Activated B cell treated with CpG ODN at 0.5 μM for 24 hours (primary cell): Measurements from ENCODE around the gene SIDT1. TPM values are rescaled to one million over a fixed set of nuclear protein-coding genes. Genes with fewer than 3 reads are reported as not detected.

ENCODE experiments used
- ATAC-seq: fragments of 200-7000 bp; cut with Tn5 transposase; one replicate; pipeline ENCODE4 v1.10.0; 2021; ENCODE audit warnings: low read depth, mild to moderate bottlenecking, moderate library complexity
- CTCF ChIA-PET: fragments of 350-600 bp; sonication (Branson Sonifier 250); formaldehyde crosslinking; loops from one replicate; lab custom pipeline; 2021; ENCODE audit warnings: antibody characterized with exemption; lab: Charles Lee
- POLR2A ChIA-PET: fragments of 350-600 bp; sonication (Branson Sonifier 250); formaldehyde crosslinking; loops from one replicate; lab custom pipeline; 2021; ENCODE audit warnings: antibody characterized with exemption; lab: Charles Lee
- DNase-seq: peaks from one replicate; pipeline ENCODE4 v3.0.0; 2022
- H3K27ac Mint-ChIP-seq: one replicate; pipeline ENCODE4 v1.8.0; 2020; ENCODE audit warnings: mixed read lengths
- H3K27me3 Mint-ChIP-seq: one replicate; pipeline ENCODE4 v1.8.0; 2021; ENCODE audit warnings: mixed read lengths
- H3K36me3 Mint-ChIP-seq: one replicate; pipeline ENCODE4 v1.8.0; 2021; ENCODE audit warnings: low read depth, mixed read lengths
- H3K4me1 Mint-ChIP-seq: one replicate; pipeline ENCODE4 v1.8.0; 2021; ENCODE audit warnings: mixed read lengths
- H3K4me3 Mint-ChIP-seq: one replicate; pipeline ENCODE4 v1.8.0; 2020; ENCODE audit warnings: mild to moderate bottlenecking, mixed read lengths
- H3K9me3 Mint-ChIP-seq: one replicate; pipeline ENCODE4 v1.8.0; 2020; ENCODE audit warnings: mixed read lengths
- intact Hi-C: fragments of 100-400 bp; cut with micrococcal nuclease; formaldehyde crosslinking; loops from one replicate; pipeline ENCODE4 v1.15.1; 2024
- total RNA-seq: library from RNA; stranded (reverse); gene quantifications from 2 replicates; pipeline ENCODE4 v1.2.3, GENCODE V29; 2022
- TF ChIP-seq, protein P1 (sequence below): fragments of 200-600 bp; IDR thresholded peaks from one replicate; pipeline ENCODE4 v1.8.0; 2022; ENCODE audit warnings: antibody characterized with exemption, mild to moderate bottlenecking

Gene SIDT1
- total RNA-seq, 1 donor from 2014 or later: 44.9 TPM

DNA sequence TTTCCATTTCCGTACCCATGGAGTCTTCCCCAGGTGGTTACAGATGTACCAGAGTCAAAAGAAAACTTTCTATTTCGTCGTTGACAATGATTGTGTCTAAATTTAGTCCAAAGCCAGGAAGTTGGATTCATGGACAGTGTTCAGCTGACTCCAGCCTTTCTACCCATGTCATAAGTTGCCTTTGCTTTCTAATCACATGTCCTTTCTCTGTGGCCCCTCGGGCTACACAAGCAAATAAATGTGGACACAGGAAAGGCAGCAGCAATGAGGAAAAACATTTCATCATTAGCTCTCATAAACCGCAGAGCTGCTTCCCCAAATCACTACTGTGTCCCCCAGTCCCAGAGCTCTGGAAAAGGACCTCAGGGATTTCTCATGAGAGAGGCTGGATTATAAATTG, 82.0 kb downstream of the SIDT1 start:
- DNase-seq (no peak), ATAC-seq (no peak)
- TF ChIP-seq, protein P1, sequence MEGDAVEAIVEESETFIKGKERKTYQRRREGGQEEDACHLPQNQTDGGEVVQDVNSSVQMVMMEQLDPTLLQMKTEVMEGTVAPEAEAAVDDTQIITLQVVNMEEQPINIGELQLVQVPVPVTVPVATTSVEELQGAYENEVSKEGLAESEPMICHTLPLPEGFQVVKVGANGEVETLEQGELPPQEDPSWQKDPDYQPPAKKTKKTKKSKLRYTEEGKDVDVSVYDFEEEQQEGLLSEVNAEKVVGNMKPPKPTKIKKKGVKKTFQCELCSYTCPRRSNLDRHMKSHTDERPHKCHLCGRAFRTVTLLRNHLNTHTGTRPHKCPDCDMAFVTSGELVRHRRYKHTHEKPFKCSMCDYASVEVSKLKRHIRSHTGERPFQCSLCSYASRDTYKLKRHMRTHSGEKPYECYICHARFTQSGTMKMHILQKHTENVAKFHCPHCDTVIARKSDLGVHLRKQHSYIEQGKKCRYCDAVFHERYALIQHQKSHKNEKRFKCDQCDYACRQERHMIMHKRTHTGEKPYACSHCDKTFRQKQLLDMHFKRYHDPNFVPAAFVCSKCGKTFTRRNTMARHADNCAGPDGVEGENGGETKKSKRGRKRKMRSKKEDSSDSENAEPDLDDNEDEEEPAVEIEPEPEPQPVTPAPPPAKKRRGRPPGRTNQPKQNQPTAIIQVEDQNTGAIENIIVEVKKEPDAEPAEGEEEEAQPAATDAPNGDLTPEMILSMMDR: no peak
- Mint-ChIP-seq H3K9me3 (no peaks in the 10 kb centered on the region), H3K36me3 (peaks cover 78% of the 10 kb centered on the region), H3K27ac (no peak overlapping the region), H3K27me3 (no peaks in the 10 kb centered on the region), H3K4me1 (peaks cover 2% of the 10 kb centered on the region), H3K4me3 (no peak overlapping the region)
- intact Hi-C loops: no loop called here
- ChIA-PET POLR2A (no interaction called here), CTCF (no interaction called here)

DNA sequence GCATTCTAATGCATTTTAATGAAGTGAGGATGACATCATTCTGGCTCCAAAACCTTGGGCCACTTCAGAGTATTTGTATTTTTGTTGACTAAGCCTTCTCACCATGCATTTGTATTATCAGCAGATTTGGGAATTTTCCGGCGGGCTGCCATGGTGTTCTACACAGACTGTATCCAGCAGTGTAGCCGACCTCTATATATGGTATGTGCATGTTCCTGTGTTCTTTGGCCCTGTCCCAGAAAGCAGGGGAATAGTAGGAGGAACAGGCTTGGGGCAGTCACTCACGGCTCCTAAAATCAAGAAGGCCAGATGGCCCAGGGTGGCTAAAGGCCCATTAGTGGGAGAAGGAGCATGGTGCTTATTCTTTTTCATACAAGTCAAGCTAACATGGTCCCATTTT, 83.6 kb downstream of the SIDT1 start:
- Mint-ChIP-seq H3K4me3 (no peak overlapping the region), H3K9me3 (no peaks in the 10 kb centered on the region), H3K4me1 (peaks cover 15% of the 10 kb centered on the region), H3K27ac (no peak overlapping the region), H3K27me3 (no peaks in the 10 kb centered on the region), H3K36me3 (peaks cover 77% of the 10 kb centered on the region)
- ChIA-PET POLR2A (no interaction called here), CTCF (no interaction called here)
- intact Hi-C loops: no loop called here
- DNase-seq (no peak), ATAC-seq (no peak)
- TF ChIP-seq, protein P1: no peak

DNA sequence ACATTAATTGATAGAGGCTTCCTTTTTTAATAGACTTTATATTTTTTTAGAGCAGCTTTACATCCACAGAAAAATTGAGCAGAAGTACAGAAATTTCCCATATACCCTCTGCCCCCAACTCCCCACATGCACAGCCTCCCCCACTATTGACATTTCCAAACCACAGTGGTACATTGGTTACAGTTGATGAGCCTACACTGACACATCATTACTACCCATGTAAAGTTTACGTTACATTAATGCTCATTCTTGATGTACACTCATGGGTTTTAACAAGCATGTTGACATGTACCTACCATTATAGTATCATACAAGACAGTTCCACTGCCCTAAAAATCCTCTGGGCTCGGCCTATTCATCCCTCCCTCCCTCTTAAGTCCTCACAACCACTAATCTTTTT, 85.4 kb downstream of the SIDT1 start:
- ChIA-PET CTCF (no interaction called here), POLR2A (interaction anchor here (0.6 kb wide), 1 partner anchor 548 kb away, joined by 7 read pairs; no protein-coding TSS in a partner anchor)
- no peaks in the 10 kb centered on the region for H3K9me3 Mint-ChIP-seq
- H3K4me3 Mint-ChIP-seq: no peak overlapping the region
- H3K27ac Mint-ChIP-seq: no peak overlapping the region
- DNase-seq (no peak), ATAC-seq (no peak)
- peaks cover 69% of the 10 kb centered on the region for H3K36me3 Mint-ChIP-seq
- intact Hi-C loops: no loop called here
- no peaks in the 10 kb centered on the region for H3K27me3 Mint-ChIP-seq
- H3K4me1 Mint-ChIP-seq: peaks cover 15% of the 10 kb centered on the region
- TF ChIP-seq, protein P1: no peak

DNA sequence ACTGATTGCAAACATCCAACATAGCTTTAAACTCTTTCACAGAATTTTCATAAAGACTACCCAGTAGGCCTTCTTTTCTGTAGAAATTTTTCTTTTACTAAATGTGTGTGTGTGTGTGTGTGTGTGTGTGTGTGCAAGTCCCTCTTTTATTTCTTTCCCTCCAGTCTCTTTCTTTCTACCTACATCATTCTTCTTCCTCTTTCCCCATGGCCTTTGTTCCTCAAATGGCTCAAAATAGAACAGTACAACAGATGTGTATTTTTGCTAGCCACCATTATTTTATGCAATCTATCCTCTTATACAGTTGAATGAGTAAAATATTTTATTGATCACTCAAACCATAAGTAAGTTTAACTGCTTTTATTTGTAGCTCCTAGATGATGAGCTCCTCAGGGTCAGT, 87.7 kb downstream of the SIDT1 start:
- H3K27ac Mint-ChIP-seq: peak overlapping the region; percentile 11
- no peaks in the 10 kb centered on the region for H3K27me3 Mint-ChIP-seq
- ATAC-seq (no peak), DNase-seq (no peak)
- intact Hi-C loops: no loop called here
- TF ChIP-seq, protein P1: no peak
- no peaks in the 10 kb centered on the region for H3K9me3 Mint-ChIP-seq
- CTCF ChIA-PET: no interaction called here
- peaks cover 63% of the 10 kb centered on the region for H3K36me3 Mint-ChIP-seq
- H3K4me3 Mint-ChIP-seq: no peak overlapping the region
- POLR2A ChIA-PET: no interaction called here
- peaks cover 17% of the 10 kb centered on the region for H3K4me1 Mint-ChIP-seq

DNA sequence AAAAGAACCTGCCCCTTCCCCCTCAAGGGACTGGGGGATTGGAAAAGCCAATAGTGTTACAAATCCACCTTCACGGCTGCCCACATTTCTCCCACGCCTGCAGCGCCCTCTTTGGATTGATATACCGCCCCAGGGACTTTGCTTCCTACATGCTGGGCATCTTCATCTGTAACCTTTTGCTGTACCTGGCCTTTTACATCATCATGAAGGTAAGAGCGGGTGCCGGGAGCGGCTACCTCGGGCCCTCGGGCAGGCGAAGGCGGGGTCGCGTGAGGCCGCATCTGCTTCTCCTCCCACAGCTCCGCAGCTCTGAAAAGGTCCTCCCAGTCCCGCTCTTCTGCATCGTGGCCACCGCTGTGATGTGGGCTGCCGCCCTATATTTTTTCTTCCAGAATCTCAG, 91.0 kb downstream of the SIDT1 start:
- ATAC-seq: no peak
- H3K9me3 Mint-ChIP-seq: no peaks in the 10 kb centered on the region
- peaks cover 47% of the 10 kb centered on the region for H3K4me1 Mint-ChIP-seq
- intact Hi-C loops: no loop called here
- H3K27ac Mint-ChIP-seq: no peak overlapping the region
- CTCF ChIA-PET: no interaction called here
- no peaks in the 10 kb centered on the region for H3K27me3 Mint-ChIP-seq
- DNase-seq: no peak
- POLR2A ChIA-PET: no interaction called here
- TF ChIP-seq, protein P1: no peak
- H3K4me3 Mint-ChIP-seq: no peak overlapping the region
- H3K36me3 Mint-ChIP-seq: peaks cover 58% of the 10 kb centered on the region
